Inflammatory macrophage (primary cell): Measurements from ENCODE around the gene RSPH6A.
A peak's percentile ranks its signal among the peaks of the same experiment; 100 is the strongest.
"Not testable (repeated sequence)": the region's sequence is repeated elsewhere in the genome, so short reads cannot be mapped to it uniquely, and the experiment has no call there.

Experiments used
- DNase-seq, 2 donors: peaks; one replicate each; pipeline ENCODE4 v3.0.0-alpha.2; 2020 to 2022

The RSPH6A gene

GRCh38 chr19:45764475-45764874, 50.6 kb downstream of the RSPH6A start:
- no peak for DNase-seq

- no peak for DNase-seq
These were observed 51.3 kb downstream of the RSPH6A start for GRCh38 chr19:45763691-45764294.

GRCh38 chr19:45762870-45763631, 52.1 kb downstream of the RSPH6A start:
- DNase-seq, result no peak

DNA sequence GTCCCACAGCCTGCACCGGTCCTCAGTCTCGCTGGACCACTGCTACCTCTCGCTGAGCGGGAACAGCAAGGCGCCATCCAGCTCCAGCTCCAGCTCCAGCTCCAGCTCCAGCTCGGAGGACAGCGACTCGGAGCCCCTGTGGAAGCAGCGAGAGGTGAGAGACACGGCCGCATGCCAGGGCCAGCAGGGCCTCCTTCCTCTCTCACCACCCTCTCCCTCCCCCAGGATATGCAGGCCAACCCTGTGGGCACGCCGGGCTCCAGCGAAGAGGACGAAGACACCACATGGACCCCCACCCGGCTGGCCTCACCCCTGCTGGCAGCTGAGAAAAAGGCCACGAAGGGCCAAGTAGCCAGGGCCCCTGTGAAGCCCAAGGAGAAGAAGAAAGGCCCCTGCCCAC, 53.4 kb downstream of the RSPH6A start:
- no peak for DNase-seq

GRCh38 chr19:45758921-45759320, 56.2 kb downstream of the RSPH6A start:
- no peak for DNase-seq

- no peak for DNase-seq
These were observed 57.4 kb downstream of the RSPH6A start for GRCh38 chr19:45757695-45758094.

DNA sequence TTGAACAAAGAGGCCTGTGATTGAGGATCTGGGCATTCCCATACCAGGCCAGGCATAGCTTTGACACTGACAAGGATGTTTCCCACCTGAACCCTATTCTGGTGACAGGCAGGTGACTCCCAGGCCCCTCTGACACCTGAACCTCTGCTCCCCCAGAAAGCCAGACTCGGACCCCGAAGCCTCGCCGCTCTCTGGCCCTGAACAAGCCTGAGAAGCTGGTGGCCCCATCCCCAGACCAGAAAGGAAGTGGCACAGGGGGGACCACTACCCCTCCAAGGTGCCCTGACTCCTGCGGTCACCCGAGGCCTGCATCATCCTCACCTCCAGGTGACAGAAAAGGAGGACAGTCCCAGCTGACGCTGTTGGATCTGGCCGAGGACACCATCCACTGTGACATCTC, 60.8 kb downstream of the RSPH6A start:
- DNase-seq, result no peak

- DNase-seq, result no peak
These were observed 61.6 kb downstream of the RSPH6A start for GRCh38 chr19:45753548-45753947.

DNA sequence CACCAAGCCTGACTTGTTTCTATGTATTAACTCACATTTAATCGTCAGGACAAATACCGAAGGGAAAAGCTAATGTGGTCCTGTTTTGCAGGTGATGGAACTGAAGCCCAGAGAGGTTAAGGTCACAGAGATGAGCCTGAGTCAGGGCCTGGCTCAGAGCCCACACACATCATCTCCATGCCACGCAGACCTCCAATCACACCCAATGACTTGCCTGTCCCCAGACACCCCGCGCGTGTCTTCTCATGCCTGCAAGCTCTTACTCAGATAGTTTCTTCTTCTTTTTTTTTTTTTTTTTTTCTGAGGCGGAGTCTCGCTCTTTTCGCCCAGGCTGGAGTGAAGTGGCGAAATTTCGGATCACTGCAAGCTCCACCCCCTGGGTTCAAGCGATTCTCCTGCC, 62.5 kb downstream of the RSPH6A start:
- DNase-seq, result peak in 1 of 2 donors; percentile 23

- not testable (repeated sequence) for DNase-seq
These were observed 63.6 kb downstream of the RSPH6A start for GRCh38 chr19:45751483-45751882.

GRCh38 chr19:45747513-45747912, 67.6 kb downstream of the RSPH6A start:
- no peak for DNase-seq

GRCh38 chr19:45746866-45747265, 68.2 kb downstream of the RSPH6A start:
- no peak for DNase-seq
